GM12878 (cell line): Measurements from ENCODE around the gene TRIM32. TPM values are rescaled to one million over a fixed set of nuclear protein-coding genes. Genes with fewer than 3 reads are reported as not detected.

Source experiments
- ATAC-seq: fragments of 200-7000 bp; cut with Tn5 transposase; 3 replicates; pipeline ENCODE4 v1.9.1; 2020; ENCODE audit warnings: mild to moderate bottlenecking, moderate library complexity
- BruUV-seq: library from RNA; stranded (reverse); fragments of 400-500 nt; replicated peaks from 2 replicates; lab custom pipeline; 2021; lab: Mats Ljungman, UMichigan
- CTCF ChIA-PET: fragments of 300-600 bp; sonication (Branson Sonifier 250); formaldehyde crosslinking; extraction: SDS; loops from one replicate; lab custom pipeline; 2021; ENCODE audit warnings: inconsistent platforms; lab: Yijun Ruan, JAX
- POLR2A ChIA-PET: fragments of 350-600 bp; formaldehyde crosslinking; extraction: SDS; loops from one replicate; lab custom pipeline; 2021; ENCODE audit warnings: inconsistent platforms; lab: Charles Lee
- RAD21 ChIA-PET: fragments of 300-600 bp; sonication (Branson Sonifier 250); formaldehyde crosslinking; loops from one replicate; lab custom pipeline; 2023; ENCODE audit warnings: antibody characterized with exemption; ENCODE audit not compliant: unreplicated experiment; lab: Charles Lee
- SMC1A ChIA-PET: fragments of 300-600 bp; sonication (Branson Sonifier 250); formaldehyde crosslinking; loops from one replicate; lab custom pipeline; 2023; ENCODE audit not compliant: unreplicated experiment, uncharacterized antibody; lab: Charles Lee
- DNase-seq: peaks from one replicate; pipeline ENCODE4 v3.0.0-alpha.2; 2011; ENCODE audit warnings: low read depth, low spot score
- FAIRE-seq: peaks from 3 replicates; lab custom pipeline; 2011; peaks lifted over from hg19 to GRCh38; lab: Jason Lieb, UNC
- H2AFZ ChIP-seq: 2 replicates; pipeline ENCODE4 v1.6.0; 2011; ENCODE audit warnings: low read depth, low read length, control low read depth; ENCODE audit not compliant: control insufficient read depth
- H3K27ac ChIP-seq: 2 replicates; pipeline ENCODE4 v1.5.1; 2011; ENCODE audit warnings: control low read depth; ENCODE audit not compliant: control insufficient read depth, insufficient read depth
- H3K27me3 ChIP-seq, 2 experiments: replicated peaks in 1 of 2; 2 replicates each; pipeline versions ENCODE4 v1.6.0 to v1.6.1; 2011; ENCODE audit warnings: low read length in 1 of 2; ENCODE audit not compliant: control insufficient read depth in 2 of 2, insufficient read depth in 2 of 2
- H3K36me3 ChIP-seq, 2 experiments: 2 replicates each; pipeline ENCODE4 v1.5.1; 2011; ENCODE audit warnings: low read length in 1 of 2; ENCODE audit not compliant: control insufficient read depth in 2 of 2, insufficient read depth in 2 of 2
- H3K4me1 ChIP-seq: 2 replicates; pipeline ENCODE4 v1.6.1; 2011; ENCODE audit warnings: mild to moderate bottlenecking, low read length, moderate library complexity, mixed read lengths; ENCODE audit not compliant: control insufficient read depth, insufficient read depth
- H3K4me2 ChIP-seq: 2 replicates; pipeline ENCODE4 v1.6.0; 2011; ENCODE audit warnings: control low read depth; ENCODE audit not compliant: control insufficient read depth, insufficient read depth
- H3K4me3 ChIP-seq: fragments of 200-600 bp; sonication (generic); 2 replicates; pipeline ENCODE4 v1.5.1; 2016
- H3K79me2 ChIP-seq: 2 replicates; pipeline ENCODE4 v1.6.0; 2011; ENCODE audit warnings: low read length; ENCODE audit not compliant: control insufficient read depth, insufficient read depth
- H3K9ac ChIP-seq: 2 replicates; pipeline ENCODE4 v1.8.0; 2011; ENCODE audit warnings: low read length, control low read depth, mixed read lengths; ENCODE audit not compliant: control insufficient read depth, insufficient read depth
- H3K9me3 ChIP-seq: replicated peaks from 3 replicates; pipeline ENCODE4 v1.5.1; 2011; ENCODE audit warnings: mild to moderate bottlenecking, low read length; ENCODE audit not compliant: control insufficient read depth, insufficient read depth
- H4K20me1 ChIP-seq: 2 replicates; pipeline ENCODE4 v1.6.0; 2011; ENCODE audit not compliant: control insufficient read depth, insufficient read depth
- NKRF ChIP-seq: fragments of 450-650 bp; conservative IDR thresholded peaks from 2 replicates; pipeline ENCODE4 v1.6.1; 2017; ENCODE audit warnings: mild to moderate bottlenecking, moderate library complexity
- SP1 ChIP-seq: IDR thresholded peaks from one replicate; pipeline ENCODE4 v1.6.1; 2011; ENCODE audit warnings: low read depth, low read length
- ZBTB33 ChIP-seq: fragments of 450-650 bp; IDR thresholded peaks from 2 replicates; pipeline ENCODE4 v1.6.1; 2017; ENCODE audit warnings: mild to moderate bottlenecking
- ZNF24 ChIP-seq: fragments of 450-650 bp; IDR thresholded peaks from 2 replicates; pipeline ENCODE4 v1.6.1; 2017; ENCODE audit warnings: antibody characterized with exemption, mild to moderate bottlenecking
- WGBS: methylation state at CpG from one replicate; pipeline ENCODE4 v1.1.6; 2016; ENCODE audit warnings: low lambda C conversion rate; ENCODE audit not compliant: insufficient replicate concordance, insufficient coverage; ENCODE audit errors: missing lambda C conversion rate; 5-methylcytosine and 5-hydroxymethylcytosine counted together
- in situ Hi-C: fragments of 300-500 bp; cut with MboI; formaldehyde crosslinking; loops from 9 replicates; pipeline ENCODE4 v1.14.3; 2018; ENCODE audit warnings: mixed read lengths
- intact Hi-C: fragments of 100-400 bp; cut with micrococcal nuclease; formaldehyde crosslinking; loops from one replicate; pipeline ENCODE4 v1.14.2; 2022; ENCODE audit not compliant: unreplicated experiment
- polyA plus RNA-seq, 11 experiments: library from polyadenylated mRNA; depleted of rRNA in 4 of 11; unstranded in 6 of 11; stranded (reverse) in 5 of 11; fragments of >200 nt; fragmentation: Nextera tagmentation in 4 of 11; fragmentation: Illumina TruSeq in 1 of 11; extraction: Ambion mirVana in 4 of 11; extraction: Trizol in 1 of 11; gene quantifications; 1 replicate in 1 of 11; 2 replicates in 10 of 11; pipeline versions ENCODE4 v1.2.1 to v1.2.3, GENCODE V29; 2011 to 2016; ENCODE audit warnings: inconsistent platforms in 2 of 11, missing spikeins in 2 of 11, low read depth in 1 of 11
- total RNA-seq, 4 experiments: library from RNA; depleted of rRNA in 3 of 4; stranded (reverse); fragments of >200 nt in 3 of 4; fragmentation: Illumina TruSeq in 1 of 4; extraction: Trizol in 1 of 4; gene quantifications; 2 replicates each; pipeline versions ENCODE4 v1.2.1 to v1.2.3, GENCODE V29; 2013 to 2021

TRIM32 gene
- total and polyA plus RNA-seq, 10 of the 15 experiments (the other 5 are each of a cell fraction or from before 2014, with no cell fraction given), result 7.1 to 23.8 (median 12.2) TPM

- no peak for TF ChIP-seq NKRF
Observed at GRCh38 chr9:116741086-116741740, 54.1 kb downstream of the TRIM32 start (continued).

- ATAC-seq, result no peak
- no peak for FAIRE-seq
- Histone ChIP-seq H3K36me3 (no peaks in the 10 kb centered on the region), H3K79me2 (no peaks in the 10 kb centered on the region), H3K9me3 (no peaks in the 10 kb centered on the region), H4K20me1 (no peaks in the 10 kb centered on the region), H3K27me3 (no peaks in the 10 kb centered on the region), H3K27ac (no peak overlapping the region), H3K9ac (no peak overlapping the region), H3K4me3 (no peak overlapping the region), H3K4me1 (no peaks in the 10 kb centered on the region), H3K4me2 (no peak overlapping the region), H2AFZ (no peak overlapping the region)
- DNase-seq, result no peak
- in situ Hi-C loops, result loop anchor here (25.0 kb wide), 1 partner anchor 671 kb away; the partner anchor contains the start of gene ASTN2
- SMC1A ChIA-PET, result no interaction called here
- 0% methylated on average over 2 of the region's 2 CpGs for WGBS
- POLR2A ChIA-PET, result no interaction called here
- RAD21 ChIA-PET, result no interaction called here
- CTCF ChIA-PET, result interaction anchor here (3.3 kb wide), 1 partner anchor 119 kb away, joined by 22 read pairs; no protein-coding TSS in a partner anchor
- TF ChIP-seq ZBTB33, result no peak
- peak; percentile 63; the same call in 1 of the 2 replicates for TF ChIP-seq ZNF24
- no peak for TF ChIP-seq SP1
- no TSS peak for BruUV-seq
- intact Hi-C loops, result no loop called here
Observed at GRCh38 chr9:116741742-116742141, 54.6 kb downstream of the TRIM32 start.
